Endothelial cell of umbilical vein (primary cell): ENCODE measurements around the gene RINL. TPM values are rescaled to one million over a fixed set of nuclear protein-coding genes. Genes with fewer than 3 reads are reported as not detected.

Experiments
- BruUV-seq: library from RNA; stranded (reverse); fragments of 400-500 nt; replicated peaks from 2 replicates; lab custom pipeline; 2021; lab: Mats Ljungman, UMichigan
- CTCF ChIA-PET: fragments of 300-600, 350-600 bp; sonication (Branson Sonifier 250); formaldehyde crosslinking; loops from one replicate; lab custom pipeline; 2021; ENCODE audit warnings: antibody characterized with exemption, inconsistent platforms; lab: Charles Lee
- POLR2A ChIA-PET: fragments of 300-600, 350-600 bp; sonication (Branson Sonifier 250); formaldehyde crosslinking; loops from one replicate; lab custom pipeline; 2021; ENCODE audit warnings: antibody characterized with exemption, inconsistent platforms; lab: Charles Lee
- DNase-seq: peaks from one replicate; pipeline ENCODE4 v3.0.0-alpha.2; 2011; ENCODE audit warnings: low read depth, low spot score
- FAIRE-seq: peaks from 2 replicates; lab custom pipeline; 2011; peaks lifted over from hg19 to GRCh38; lab: Jason Lieb, UNC
- H2AFZ ChIP-seq: 2 replicates; pipeline ENCODE4 v1.6.0; 2012; ENCODE audit warnings: low read depth, low read length, control low read depth, inconsistent platforms
- H3K27ac ChIP-seq: 2 replicates; pipeline ENCODE4 v1.5.1; 2011; ENCODE audit warnings: low read depth, mild to moderate bottlenecking, control low read depth, low read length, moderate library complexity; ENCODE audit not compliant: insufficient read depth
- H3K27me3 ChIP-seq, 2 experiments: 2 replicates each; pipeline versions ENCODE4 v1.6.0 to v1.6.1; 2011; ENCODE audit warnings: low read length in 2 of 2, mixed read lengths in 1 of 2; ENCODE audit not compliant: control insufficient read depth in 2 of 2, insufficient read depth in 2 of 2
- H3K36me3 ChIP-seq, 2 experiments: 2 replicates in 1 of 2; 3 replicates in 1 of 2; pipeline ENCODE4 v1.5.1; 2011; ENCODE audit warnings: low read length in 2 of 2, mild to moderate bottlenecking in 1 of 2, moderate library complexity in 1 of 2; ENCODE audit not compliant: control insufficient read depth in 2 of 2, insufficient read depth in 2 of 2; ENCODE audit errors: extremely low read depth in 1 of 2
- H3K4me1 ChIP-seq: 3 replicates; pipeline ENCODE4 v1.5.1; 2011; ENCODE audit warnings: mild to moderate bottlenecking, low read length; ENCODE audit not compliant: control insufficient read depth, insufficient read depth; ENCODE audit errors: extremely low read depth
- H3K4me2 ChIP-seq: 2 replicates; pipeline ENCODE4 v1.6.1; 2011; ENCODE audit warnings: low read length, control low read depth, mixed read lengths; ENCODE audit not compliant: insufficient read depth
- H3K4me3 ChIP-seq, 3 experiments: fragments of 200-600 bp in 1 of 3; sonication (generic), shearing (Covaris generic) in 1 of 3; replicated peaks in 1 of 3; 2 replicates each; pipeline ENCODE4 v1.5.1; 2011 to 2016; ENCODE audit warnings: control low read depth in 3 of 3, low read length in 3 of 3, mild to moderate bottlenecking in 2 of 3, inconsistent platforms in 1 of 3, low read depth in 1 of 3, moderate library complexity in 1 of 3; ENCODE audit not compliant: insufficient read depth in 1 of 3
- H3K79me2 ChIP-seq: 2 replicates; pipeline ENCODE4 v1.6.0; 2012; ENCODE audit warnings: low read length, inconsistent platforms; ENCODE audit not compliant: control insufficient read depth, insufficient read depth
- H3K9ac ChIP-seq: replicated peaks from 2 replicates; pipeline ENCODE3; 2011; ENCODE audit warnings: low read length, control low read depth; ENCODE audit not compliant: insufficient read depth; ENCODE audit errors: extremely low read depth
- H3K9me1 ChIP-seq: replicated peaks from 3 replicates; pipeline ENCODE4 v1.6.0; 2011; ENCODE audit warnings: mild to moderate bottlenecking, low read length; ENCODE audit not compliant: control insufficient read depth, insufficient read depth; ENCODE audit errors: extremely low read depth
- H3K9me3 ChIP-seq: replicated peaks from 2 replicates; pipeline ENCODE4 v1.5.1; 2012; ENCODE audit warnings: low read length, inconsistent platforms; ENCODE audit not compliant: control insufficient read depth, insufficient read depth
- H4K20me1 ChIP-seq: replicated peaks from 2 replicates; pipeline ENCODE3; 2011; ENCODE audit warnings: mild to moderate bottlenecking, low read length; ENCODE audit not compliant: control insufficient read depth, insufficient read depth; ENCODE audit errors: extremely low read depth
- EZH2 ChIP-seq: IDR thresholded peaks from 2 replicates; pipeline ENCODE4 v1.6.1; 2012; ENCODE audit warnings: borderline replicate concordance, low read depth, mild to moderate bottlenecking, moderate library complexity, low read length, inconsistent platforms; ENCODE audit not compliant: severe bottlenecking
- FOS ChIP-seq: IDR thresholded peaks from 2 replicates; pipeline ENCODE4 v1.6.1; 2011; ENCODE audit warnings: mild to moderate bottlenecking, low read length, moderate library complexity, borderline replicate concordance; ENCODE audit not compliant: insufficient read depth
- JUN ChIP-seq: IDR thresholded peaks from 2 replicates; pipeline ENCODE4 v1.6.1; 2011; ENCODE audit warnings: borderline replicate concordance, low read depth; ENCODE audit not compliant: insufficient read length, insufficient read depth
- POLR2A ChIP-seq: IDR thresholded peaks from 2 replicates; pipeline ENCODE4 v1.6.1; 2012; ENCODE audit warnings: low read depth, mild to moderate bottlenecking, control low read depth, low read length
- POLR2AphosphoS5 ChIP-seq: IDR thresholded peaks from 2 replicates; pipeline ENCODE4 v1.6.1; 2012; ENCODE audit warnings: low read depth, mild to moderate bottlenecking, control low read depth, low read length, moderate library complexity; ENCODE audit not compliant: insufficient read depth
- dilution Hi-C: fragments of 300-500 bp; cut with MboI; formaldehyde crosslinking; loops from one replicate; pipeline ENCODE4 v1.15.0; 2019; ENCODE audit warnings: low sequenced_read_pairs; ENCODE audit not compliant: extremely low pct_ligation_motif_present
- intact Hi-C: fragments of 100-400 bp; cut with micrococcal nuclease; formaldehyde crosslinking; loops from one replicate; pipeline ENCODE4 v1.10.0; 2022
- polyA plus RNA-seq, 4 experiments: library from polyadenylated mRNA; depleted of rRNA in 3 of 4; stranded (reverse) in 3 of 4; unstranded in 1 of 4; fragments of >200 nt; gene quantifications; 2 replicates each; pipeline versions ENCODE4 v1.2.1 to v1.2.3, GENCODE V29; 2011 to 2012; ENCODE audit warnings: missing spikeins in 1 of 4
- total RNA-seq: library from RNA; stranded (reverse); gene quantifications from 2 replicates; pipeline ENCODE4 v1.2.3, GENCODE V29; 2021
- TF ChIP-seq, protein P1 (sequence below): IDR thresholded peaks from 2 replicates; pipeline ENCODE4 v1.6.1; 2011; ENCODE audit not compliant: insufficient read depth, insufficient read length

The RINL gene
- total and polyA plus RNA-seq, 2 donors (not counting 3 experiments of a cell fraction or from before 2014, with no cell fraction given) = 5.3 to 10.1 TPM

DNA sequence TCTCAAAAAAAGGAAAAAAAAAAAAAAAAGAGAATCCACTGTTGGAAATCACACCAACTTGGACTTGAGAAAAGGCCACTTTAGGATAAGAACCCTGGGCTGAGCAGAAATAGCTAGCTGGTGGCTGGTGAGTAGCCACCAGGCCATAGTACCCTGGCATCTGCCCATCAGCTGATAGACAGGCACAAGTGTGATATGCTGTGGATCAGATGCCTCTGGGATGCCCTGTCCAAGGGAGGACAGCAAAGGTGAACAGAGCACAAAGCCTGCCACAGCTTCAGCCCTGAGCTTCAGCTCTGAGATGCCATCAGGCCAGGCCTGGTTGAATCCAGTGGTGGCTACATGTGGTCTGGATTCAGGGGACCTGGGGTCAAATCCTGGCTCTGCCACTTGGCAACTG lies 12.6 kb upstream of the RINL start:
- TF ChIP-seq EZH2 (no peak), POLR2A (no peak), JUN (no peak), FOS (no peak), POLR2AphosphoS5 (no peak)
- TF ChIP-seq, protein P1, sequence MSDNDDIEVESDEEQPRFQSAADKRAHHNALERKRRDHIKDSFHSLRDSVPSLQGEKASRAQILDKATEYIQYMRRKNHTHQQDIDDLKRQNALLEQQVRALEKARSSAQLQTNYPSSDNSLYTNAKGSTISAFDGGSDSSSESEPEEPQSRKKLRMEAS = no peak
- no peaks in the 10 kb centered on the region for H3K4me1 ChIP-seq
- no peak for DNase-seq
- CTCF ChIA-PET = interaction anchor here (1.0 kb wide), 1 partner anchor 21 kb away, joined by 3 read pairs; no protein-coding TSS in a partner anchor
- no peaks in the 10 kb centered on the region for H4K20me1 ChIP-seq
- FAIRE-seq = no peak
- H2AFZ ChIP-seq = no peak overlapping the region
- no TSS peak for BruUV-seq
- no peaks in the 10 kb centered on the region for H3K9me3 ChIP-seq
- H3K4me2 ChIP-seq = no peak overlapping the region
- H3K36me3 ChIP-seq = peaks cover 2 to 17% of the 10 kb centered on the region in 2 experiments
- no peaks in the 10 kb centered on the region for H3K79me2 ChIP-seq
- intact Hi-C loops = no loop called here
- no peaks in the 10 kb centered on the region for H3K9me1 ChIP-seq
- dilution Hi-C loops = no loop called here
- H3K27me3 ChIP-seq = no peaks in the 10 kb centered on the region
- no peak overlapping the region for H3K27ac ChIP-seq
- no peak overlapping the region for H3K9ac ChIP-seq
- H3K4me3 ChIP-seq = no peak overlapping the region
- POLR2A ChIA-PET = interaction anchor here (0.6 kb wide), 1 partner anchor 49 kb away, joined by 6 read pairs; no protein-coding TSS in a partner anchor

DNA sequence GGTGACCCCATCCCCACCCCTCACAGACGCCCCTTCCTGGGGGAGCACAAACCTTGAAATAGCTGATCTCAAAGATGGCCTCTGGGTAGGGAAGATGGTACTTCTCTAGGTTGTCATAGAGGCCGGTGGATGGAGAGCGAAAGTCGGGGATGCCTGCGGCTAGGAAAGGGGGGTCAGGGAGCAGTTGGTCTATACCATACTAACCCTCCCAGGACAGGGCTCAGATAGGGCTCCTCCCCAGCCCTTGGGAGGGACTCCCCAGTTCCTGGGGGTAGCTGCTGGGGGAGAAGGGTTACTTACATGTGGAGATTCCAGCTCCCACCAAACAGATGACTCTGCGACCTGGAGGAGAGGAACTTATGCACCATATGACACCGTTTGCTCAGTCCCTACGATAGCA lies 11.7 kb upstream of the RINL start:
- DNase-seq = no peak
- Histone ChIP-seq H3K27me3 (no peaks in the 10 kb centered on the region), H3K9me1 (no peaks in the 10 kb centered on the region), H3K9me3 (no peaks in the 10 kb centered on the region), H3K79me2 (no peaks in the 10 kb centered on the region), H3K4me3 (no peak overlapping the region), H3K27ac (no peak overlapping the region), H2AFZ (no peak overlapping the region), H3K36me3 (peaks cover 2 to 17% of the 10 kb centered on the region in 2 experiments), H3K9ac (no peak overlapping the region), H3K4me1 (no peaks in the 10 kb centered on the region), H4K20me1 (no peaks in the 10 kb centered on the region), H3K4me2 (no peak overlapping the region)
- intact Hi-C loops = no loop called here
- ChIA-PET CTCF (interaction anchor here (1.4 kb wide), 1 partner anchor 128 kb away, joined by 3 read pairs; no protein-coding TSS in a partner anchor), POLR2A (no interaction called here)
- TF ChIP-seq POLR2A = no peak
- no peak for TF ChIP-seq POLR2AphosphoS5
- no TSS peak for BruUV-seq
- dilution Hi-C loops = no loop called here
- no peak for FAIRE-seq
